Ascending aorta (tissue), 2 donors: ENCODE data around the gene TK1. TPM values are rescaled to one million over a fixed set of nuclear protein-coding genes. Genes with fewer than 3 reads are reported as not detected.

Experiments used
- DNase-seq, 2 donors: peaks; one replicate each; pipeline ENCODE4 v3.0.0-alpha.2; 2019; ENCODE audit warnings: low spot score in 2 of 2
- H3K27ac ChIP-seq, 2 donors: fragments of 200-600 bp; sonication (generic); one replicate each; pipeline ENCODE4 v1.5.1; 2016 to 2017; ENCODE audit warnings: mild to moderate bottlenecking in 1 of 2
- H3K27me3 ChIP-seq: fragments of 200-600 bp; sonication (generic); one replicate; pipeline ENCODE4 v1.5.1; 2017
- H3K36me3 ChIP-seq, 2 donors: fragments of 200-600 bp; sonication (generic); one replicate each; pipeline ENCODE4 v1.5.1; 2016
- H3K4me1 ChIP-seq, 2 donors: fragments of 200-600 bp; sonication (generic); one replicate each; pipeline ENCODE4 v1.5.1; 2016 to 2017; ENCODE audit warnings: mild to moderate bottlenecking in 1 of 2
- H3K4me3 ChIP-seq, 2 donors: fragments of 200-600 bp; sonication (generic); one replicate each; pipeline ENCODE4 v1.5.1; 2016 to 2017; ENCODE audit warnings: mild to moderate bottlenecking in 1 of 2
- H3K9me3 ChIP-seq, 2 donors: fragments of 200-600 bp; sonication (generic); one replicate each; pipeline ENCODE4 v1.5.1; 2016
- intact Hi-C: fragments of 100-400 bp; cut with DNase I; formaldehyde crosslinking; loops from one replicate; pipeline ENCODE4 v1.15.1; 2023
- total RNA-seq: library from RNA; depleted of rRNA; stranded (reverse); fragments of >200 nt; gene quantifications from one replicate; pipeline ENCODE4 v1.1.0, GENCODE V29; 2016
- TF ChIP-seq, protein P1 (sequence below), 3 experiments: fragments of 200-600 bp in 2 of 3; fragments of 450-650 bp in 1 of 3; sonication (generic) in 2 of 3; IDR thresholded peaks; one replicate each; pipeline ENCODE4 v1.5.1; 2016 to 2019; ENCODE audit warnings: antibody characterized with exemption in 3 of 3, mild to moderate bottlenecking in 1 of 3, moderate library complexity in 1 of 3

TK1 gene
- total RNA-seq, 1 donor from 2014 or later, result not detected

DNA sequence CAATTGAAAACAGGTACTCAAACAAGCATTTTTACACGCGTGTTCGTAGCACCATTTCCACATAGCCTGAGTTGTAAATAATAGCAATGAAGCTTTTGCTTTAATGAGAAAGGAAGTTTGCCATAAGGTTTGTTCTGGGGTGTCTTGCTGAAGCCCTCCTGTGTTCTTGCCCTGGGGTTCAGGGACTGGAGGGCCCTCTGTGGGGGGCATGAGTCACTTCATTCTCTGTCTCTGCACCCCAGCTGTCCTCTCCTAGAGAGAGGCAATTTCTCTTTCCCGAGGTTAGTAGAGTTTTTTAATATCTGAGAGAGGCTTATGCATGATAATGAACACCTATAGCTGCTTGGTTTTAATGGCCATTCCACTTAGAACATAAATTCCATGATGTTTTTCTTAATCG, 9.9 kb upstream of the TK1 start:
- intact Hi-C loops, result no loop called here
- Histone ChIP-seq H3K4me3 (no peak overlapping the region), H3K27ac (no peak overlapping the region), H3K4me1 (peaks cover 0 to 2% of the 10 kb centered on the region in 2 donors), H3K9me3 (no peaks in the 10 kb centered on the region), H3K27me3 (no peaks in the 10 kb centered on the region), H3K36me3 (peaks cover 0 to 11% of the 10 kb centered on the region in 2 donors)
- DNase-seq, result no peak
- TF ChIP-seq, protein P1, sequence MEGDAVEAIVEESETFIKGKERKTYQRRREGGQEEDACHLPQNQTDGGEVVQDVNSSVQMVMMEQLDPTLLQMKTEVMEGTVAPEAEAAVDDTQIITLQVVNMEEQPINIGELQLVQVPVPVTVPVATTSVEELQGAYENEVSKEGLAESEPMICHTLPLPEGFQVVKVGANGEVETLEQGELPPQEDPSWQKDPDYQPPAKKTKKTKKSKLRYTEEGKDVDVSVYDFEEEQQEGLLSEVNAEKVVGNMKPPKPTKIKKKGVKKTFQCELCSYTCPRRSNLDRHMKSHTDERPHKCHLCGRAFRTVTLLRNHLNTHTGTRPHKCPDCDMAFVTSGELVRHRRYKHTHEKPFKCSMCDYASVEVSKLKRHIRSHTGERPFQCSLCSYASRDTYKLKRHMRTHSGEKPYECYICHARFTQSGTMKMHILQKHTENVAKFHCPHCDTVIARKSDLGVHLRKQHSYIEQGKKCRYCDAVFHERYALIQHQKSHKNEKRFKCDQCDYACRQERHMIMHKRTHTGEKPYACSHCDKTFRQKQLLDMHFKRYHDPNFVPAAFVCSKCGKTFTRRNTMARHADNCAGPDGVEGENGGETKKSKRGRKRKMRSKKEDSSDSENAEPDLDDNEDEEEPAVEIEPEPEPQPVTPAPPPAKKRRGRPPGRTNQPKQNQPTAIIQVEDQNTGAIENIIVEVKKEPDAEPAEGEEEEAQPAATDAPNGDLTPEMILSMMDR (IDR thresholded peaks at IDR 0.05), result no peak

DNA sequence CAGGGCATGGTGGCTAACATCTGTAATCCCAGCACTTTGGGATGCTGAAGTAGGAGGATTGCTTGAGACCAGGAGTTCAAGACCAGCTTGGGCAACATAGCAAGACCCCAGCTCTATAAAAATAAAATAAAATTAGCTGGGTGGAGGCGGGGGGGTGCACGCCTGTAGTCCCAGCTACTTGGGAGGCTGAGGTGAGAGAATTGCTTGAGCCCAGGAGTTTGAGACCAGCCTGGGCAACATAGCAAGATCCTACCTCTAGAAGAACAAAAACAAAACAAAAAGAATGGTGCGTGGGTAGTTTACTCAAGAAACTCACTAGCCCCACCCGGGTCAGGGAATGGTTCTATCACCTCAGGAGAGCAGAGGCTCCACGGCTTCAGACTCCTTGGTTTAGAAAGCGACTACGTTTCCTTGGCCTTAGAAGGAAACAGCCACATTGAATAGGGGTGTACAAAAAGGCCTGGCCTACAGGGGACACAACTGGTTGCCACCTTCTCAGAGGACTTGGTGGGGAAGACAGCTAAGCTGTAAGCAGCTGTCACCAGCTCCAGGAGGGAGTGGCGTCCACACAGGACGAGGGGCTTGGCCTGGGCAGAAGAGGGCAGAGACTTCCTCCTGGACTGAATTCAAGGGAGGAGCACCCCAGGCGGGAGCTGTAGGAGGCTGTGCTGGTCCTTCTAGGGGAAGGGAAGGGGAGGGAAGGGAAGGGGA, 716 bp downstream of the TK1 start:
- H3K4me1 ChIP-seq, result peaks cover 13 to 24% of the 10 kb centered on the region in 2 donors
- intact Hi-C loops, result no loop called here
- peaks cover 3% of the 10 kb centered on the region in 2 donors for H3K36me3 ChIP-seq
- H3K4me3 ChIP-seq, result peak overlapping the region; percentile 50 to 62
- TF ChIP-seq, protein P1 (IDR thresholded peaks at IDR 0.05), result no peak
- H3K9me3 ChIP-seq, result no peaks in the 10 kb centered on the region
- DNase-seq, result no peak
- no peaks in the 10 kb centered on the region for H3K27me3 ChIP-seq
- H3K27ac ChIP-seq, result no peak overlapping the region

DNA sequence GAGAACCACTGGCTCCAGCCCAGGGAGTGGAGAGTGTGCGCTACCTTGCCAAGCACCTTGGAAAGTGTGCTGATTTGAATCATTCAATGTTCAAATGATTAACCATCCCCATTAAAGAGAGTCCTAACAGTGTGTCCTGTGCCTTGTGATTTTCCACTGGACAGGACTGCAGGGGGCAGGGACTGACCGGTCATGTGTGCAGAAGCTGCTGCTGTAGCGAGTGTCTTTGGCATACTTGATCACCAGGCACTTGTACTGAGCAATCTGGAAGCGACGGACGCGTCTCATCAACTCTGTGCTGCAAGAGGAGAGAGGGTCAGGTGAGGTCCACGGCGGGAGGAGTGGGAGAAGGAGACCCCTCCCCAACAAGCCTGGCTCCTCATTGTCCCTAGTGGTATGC, 2.0 kb downstream of the TK1 start:
- Histone ChIP-seq H3K4me3 (peak overlapping the region in 1 of 2 donors; percentile 20), H3K9me3 (no peaks in the 10 kb centered on the region), H3K27me3 (no peaks in the 10 kb centered on the region), H3K27ac (peak overlapping the region; percentile 58 to 65), H3K36me3 (no peaks in the 10 kb centered on the region), H3K4me1 (peaks cover 19 to 35% of the 10 kb centered on the region in 2 donors)
- intact Hi-C loops, result no loop called here
- DNase-seq, result no peak
- TF ChIP-seq, protein P1 (IDR thresholded peaks at IDR 0.05), result no peak

DNA sequence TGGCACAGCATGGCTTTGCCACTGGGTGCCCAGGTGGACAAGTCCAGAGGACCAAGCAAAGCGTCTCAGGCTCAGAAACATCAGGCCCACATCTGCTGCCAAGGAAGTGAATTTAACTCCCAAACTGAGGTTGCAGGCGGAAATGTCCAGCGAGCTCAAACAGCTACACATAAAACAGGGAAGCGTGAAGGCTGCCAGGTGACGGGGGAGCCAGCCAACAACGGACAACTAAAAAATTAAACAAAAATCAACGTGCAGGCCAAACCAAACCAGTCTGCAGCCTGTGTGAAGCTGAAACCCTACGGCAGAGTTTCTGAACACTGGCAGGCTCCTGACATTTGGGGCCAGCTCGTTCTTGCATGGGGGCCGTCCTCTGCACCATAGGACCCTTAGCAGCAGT, 2.5 kb downstream of the TK1 start:
- H3K36me3 ChIP-seq, result no peaks in the 10 kb centered on the region
- peaks cover 19 to 41% of the 10 kb centered on the region in 2 donors for H3K4me1 ChIP-seq
- H3K9me3 ChIP-seq, result no peaks in the 10 kb centered on the region
- intact Hi-C loops, result no loop called here
- H3K27ac ChIP-seq, result peak overlapping the region; percentile 58 to 65
- peak overlapping the region in 1 of 2 donors; percentile 20 for H3K4me3 ChIP-seq
- TF ChIP-seq, protein P1 (IDR thresholded peaks at IDR 0.05), result no peak
- no peaks in the 10 kb centered on the region for H3K27me3 ChIP-seq
- DNase-seq, result no peak

DNA sequence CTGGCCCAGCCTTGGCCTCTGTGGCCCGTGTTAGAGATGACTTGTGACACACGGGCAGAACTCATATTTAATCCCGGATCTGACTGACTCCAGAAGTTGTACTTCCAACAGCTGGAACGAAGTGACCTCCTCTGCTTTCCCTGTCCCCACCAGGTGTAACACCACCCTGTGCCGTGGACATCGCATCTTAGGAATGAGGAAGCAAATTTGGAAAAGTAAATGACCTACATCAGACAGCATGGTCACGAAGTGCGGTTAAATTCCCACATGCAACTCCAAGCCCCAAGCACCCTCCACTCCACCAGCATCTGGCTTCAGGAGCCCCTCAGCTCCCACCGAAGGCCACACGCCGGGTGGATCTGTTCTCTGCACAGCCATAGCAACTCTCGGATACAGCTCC, 2.9 kb downstream of the TK1 start:
- H3K4me3 ChIP-seq, result no peak overlapping the region
- H3K27ac ChIP-seq, result peak overlapping the region; percentile 58 to 65
- intact Hi-C loops, result no loop called here
- TF ChIP-seq, protein P1 (IDR thresholded peaks at IDR 0.05), result no peak
- no peaks in the 10 kb centered on the region for H3K27me3 ChIP-seq
- H3K4me1 ChIP-seq, result peaks cover 19 to 45% of the 10 kb centered on the region in 2 donors
- no peak for DNase-seq
- H3K36me3 ChIP-seq, result no peaks in the 10 kb centered on the region
- no peaks in the 10 kb centered on the region for H3K9me3 ChIP-seq
